NT2/D1 (cell line): ENCODE measurements around the gene HBE1.

Experiments
- YY1 ChIP-seq: IDR thresholded peaks from 2 replicates; pipeline ENCODE4 v1.6.1; 2011; ENCODE audit not compliant: insufficient read length, insufficient read depth
- ZNF274 ChIP-seq: IDR thresholded peaks from 2 replicates; pipeline ENCODE4 v1.6.1; 2011; ENCODE audit warnings: mild to moderate bottlenecking, low read depth, low read length

DNA sequence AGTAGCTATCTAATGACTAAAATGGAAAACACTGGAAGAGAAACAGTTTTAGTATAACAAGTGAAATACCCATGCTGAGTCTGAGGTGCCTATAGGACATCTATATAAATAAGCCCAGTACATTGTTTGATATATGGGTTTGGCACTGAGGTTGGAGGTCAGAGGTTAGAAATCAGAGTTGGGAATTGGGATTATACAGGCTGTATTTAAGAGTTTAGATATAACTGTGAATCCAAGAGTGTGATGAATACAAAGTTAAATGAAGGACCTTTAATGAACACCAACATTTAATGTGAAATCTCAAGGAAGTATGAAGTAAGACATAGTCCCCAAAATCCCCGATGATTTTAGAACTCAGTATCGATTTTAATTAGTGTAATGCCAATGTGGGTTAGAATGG lies 32.3 kb downstream of the HBE1 start:
- TF ChIP-seq YY1 = no peak
- TF ChIP-seq ZNF274 = no peak
